Ovary (tissue), 10 donors: ENCODE results near the gene DACT1. TPM values are rescaled to one million over a fixed set of nuclear protein-coding genes. Genes with fewer than 3 reads are reported as not detected.
"Not testable (repeated sequence)": the region's sequence is repeated elsewhere in the genome, so short reads cannot be mapped to it uniquely, and the experiment has no call there.

ENCODE experiments used
- DNase-seq, 5 donors: peaks; one replicate each; pipeline ENCODE4 v3.0.0-alpha.2; 2019 to 2020
- H3K27ac ChIP-seq, 2 donors: fragments of 200-600 bp; one replicate each; pipeline versions ENCODE4 v1.5.1 to v1.8.0; 2019 to 2022
- H3K27me3 ChIP-seq: fragments of 200-600 bp; one replicate; pipeline ENCODE4 v1.8.0; 2022
- H3K36me3 ChIP-seq: fragments of 200-600 bp; sonication (generic); one replicate; pipeline ENCODE4 v1.5.1; 2019
- H3K4me1 ChIP-seq: one replicate; pipeline ENCODE4 v1.8.1; 2013; ENCODE audit warnings: mild to moderate bottlenecking, moderate library complexity; ENCODE audit not compliant: insufficient read depth
- H3K4me3 ChIP-seq: fragments of 200-600 bp; sonication (generic); one replicate; pipeline ENCODE4 v1.5.1; 2017
- H3K9me3 ChIP-seq, 2 donors: fragments of 200-600 bp in 1 of 2; sonication (generic) in 1 of 2; one replicate each; pipeline versions ENCODE4 v1.5.1 to v1.8.1; 2013 to 2019; ENCODE audit warnings: mild to moderate bottlenecking in 1 of 2, moderate library complexity in 1 of 2
- CTCF ChIP-seq, 3 donors: fragments of 450-650 bp in 2 of 3; fragments of 200-600 bp in 1 of 3; IDR thresholded peaks; one replicate each; pipeline versions ENCODE4 v1.5.1 to v1.8.0; 2016 to 2022; ENCODE audit warnings: antibody characterized with exemption in 3 of 3, mild to moderate bottlenecking in 1 of 3
- EP300 ChIP-seq: sonication (generic); formaldehyde crosslinking; IDR thresholded peaks from one replicate; pipeline ENCODE4 v1.6.1; 2017; ENCODE audit warnings: antibody characterized with exemption
- POLR2A ChIP-seq: fragments of 450-650 bp; IDR thresholded peaks from one replicate; pipeline ENCODE4 v1.6.1; 2017; ENCODE audit warnings: antibody characterized with exemption, mild to moderate bottlenecking, moderate library complexity
- WGBS, 3 donors: extraction: QIAGEN DNeasy Blood & Tissue Kit in 1 of 3; methylation state at CpG; one replicate each; pipeline versions ENCODE4 v1.1.5 to v1.1.7; 2013 to 2017; 5-methylcytosine and 5-hydroxymethylcytosine counted together
- intact Hi-C, 4 donors: fragments of 100-400 bp; cut with DNase I; formaldehyde crosslinking; loops; one replicate each; pipeline versions ENCODE4 v1.11.0 to v1.15.1; 2022 to 2023
- long read RNA-seq, 3 donors: library from polyadenylated mRNA in 2 of 3; unstranded in 2 of 3; transcript quantifications; one replicate each; pipeline ENCODE4 v2.0.0 and lab custom pipeline, GENCODE V29; 2021 to 2026
- polyA plus RNA-seq, 2 donors: library from polyadenylated mRNA; stranded (reverse); fragments of 200-250 nt in 1 of 2; fragments of 350-450 nt in 1 of 2; fragmentation: Illumina TruSeq in 1 of 2; extraction: RNeasy Lipid Tissue Mini Kit (QIAGEN cat#74804) in 1 of 2; gene quantifications; one replicate each; pipeline ENCODE4 v1.2.3, GENCODE V29; 2013 to 2014
- total RNA-seq, 7 donors: library from RNA; depleted of rRNA in 2 of 7; stranded (reverse); fragments of >200 nt in 2 of 7; fragmentation: NEBNext Ultra II Directional in 3 of 7; extraction: Animal tissue kit (Norgen Biotek cat#: 25700) in 3 of 7; gene quantifications; one replicate each; pipeline versions ENCODE4 v1.1.0 to v1.2.4, GENCODE V29; 2016 to 2023
- donor health status: DM: no; HTN: no; CAD: no; lungs with moderate emphysema.
- donor health status: DM: no; HTN: no; CAD: no.
- donor health status: Bipolar disorder and iron deficiency.
- donor health status: DM: yes; HTN: yes; CAD: no.
- donor health status: DM: no; HTN: no; CAD: no.
- donor health status: DM: yes; HTN: yes; CAD: no.

DACT1 gene
- 10 to 100 TPM; 15.5 to 39.3 (median 22.7) TPM for total RNA-seq
- 10 to 100 TPM; 21.0 to 37.0 TPM for polyA plus RNA-seq
- long read RNA-seq, donor 1 = 0 reads
- long read RNA-seq, donor 2, transcript DACT1-201 (4 exons, 2,571 nt) = major isoform, 5 of 10 reads
- long read RNA-seq, donor 2, transcript DACT1-202 (4 exons, 3,734 nt) = major isoform, 5 of 10 reads
- long read RNA-seq, donor 2, partial matches to known transcripts = 0 of 10 reads
- long read RNA-seq, donor 2, other reads (novel, unspliced or antisense) = 0 of 10 reads
- long read RNA-seq, donor 3, transcript DACT1-202 (4 exons, 3,734 nt) = major isoform, 35 of 64 reads
- long read RNA-seq, donor 3, transcript DACT1-201 (4 exons, 2,571 nt) = minor isoform, 11 of 64 reads
- long read RNA-seq, donor 3, partial matches to known transcripts = 1 of 64 reads
- long read RNA-seq, donor 3, other reads (novel, unspliced or antisense) = 17 of 64 reads

GRCh38 chr14:58637391-58638230 lies at the start of gene DACT1:
Gene DACT1 (plus strand): TSS chr14:58637962. CDS start chr14:58638203, 241 bp downstream.
- Histone ChIP-seq H3K4me3 (peak within 1 kb of the TSS; percentile 55), H3K27me3 (no peaks in the 10 kb centered on the region), H3K36me3 (no peaks in the 10 kb centered on the region), H3K9me3 (no peaks in the 10 kb centered on the region), H3K27ac (peak within 1 kb of the TSS; percentile 96 to 97), H3K4me1 (no peaks in the 10 kb centered on the region)
- 0 to 1% (median 0%) methylated on average over 59 to 93 of the region's 94 CpGs for WGBS, 3 donors
- DNase-seq = peak; percentile 81 to 85 (median 82)
- TF ChIP-seq POLR2A = peak; percentile 55
- no peak for TF ChIP-seq EP300
- TF ChIP-seq CTCF (IDR thresholded peaks at IDR 0.05) = peak in 2 of 3 donors; percentile 12 to 37
- intact Hi-C loops = loop anchor here in 2 of 4 donors (5.0 to 10.0 kb wide), 2 partner anchors 133 to 135 kb away; no protein-coding TSS in a partner anchor

- H3K27me3 ChIP-seq, H3K9me3 ChIP-seq, H3K27ac ChIP-seq, H3K4me1 ChIP-seq, DNase-seq, H3K36me3 ChIP-seq, intact Hi-C loops, H3K4me3 ChIP-seq: not testable (repeated sequence)
- 90 to 94% (median 93%) methylated on average over 18 of the region's 18 CpGs for WGBS, 3 donors
Measured at GRCh38 chr14:58588321-58588720, 49.4 kb upstream of the DACT1 start.

- no peak overlapping the region for H3K4me3 ChIP-seq
- no peaks in the 10 kb centered on the region for H3K9me3 ChIP-seq
- TF ChIP-seq CTCF (IDR thresholded peaks at IDR 0.05) (no peak), POLR2A (no peak), EP300 (no peak)
- intact Hi-C loops = no loop called here
- WGBS, 3 donors = 91 to 94% (median 92%) methylated on average over 4 of the region's 4 CpGs
- no peak overlapping the region for H3K27ac ChIP-seq
- H3K4me1 ChIP-seq = no peaks in the 10 kb centered on the region
- DNase-seq = no peak
- H3K36me3 ChIP-seq = no peaks in the 10 kb centered on the region
- H3K27me3 ChIP-seq = no peaks in the 10 kb centered on the region
Measured at GRCh38 chr14:58593977-58594376, 43.8 kb upstream of the DACT1 start.

- TF ChIP-seq CTCF (IDR thresholded peaks at IDR 0.05) = no peak
- TF ChIP-seq EP300 = no peak
- TF ChIP-seq POLR2A = no peak
- Histone ChIP-seq H3K4me1 (no peaks in the 10 kb centered on the region), H3K9me3 (no peaks in the 10 kb centered on the region), H3K4me3 (no peak overlapping the region), H3K27ac (no peak overlapping the region), H3K36me3 (no peaks in the 10 kb centered on the region), H3K27me3 (no peaks in the 10 kb centered on the region)
- WGBS, 3 donors = 90 to 94% (median 92%) methylated on average over 4 of the region's 4 CpGs
- intact Hi-C loops = no loop called here
- DNase-seq = no peak
Measured at GRCh38 chr14:58597041-58597440, 40.7 kb upstream of the DACT1 start.
